HepG2 (cell line): ENCODE data around the gene ROS1.

ENCODE experiments used
- CTCF ChIP-seq: sonication (generic); formaldehyde crosslinking; IDR thresholded peaks from 2 replicates; pipeline ENCODE4 v1.5.0; 2020; ENCODE audit warnings: mild to moderate bottlenecking, missing genetic modification reagents, moderate library complexity
- ESRRA ChIP-seq: sonication (generic); formaldehyde crosslinking; IDR thresholded peaks from 2 replicates; pipeline ENCODE4 v1.5.1; 2020; ENCODE audit warnings: mild to moderate bottlenecking, low read depth, missing genetic modification reagents
- PHF20 ChIP-seq: sonication (generic); formaldehyde crosslinking; IDR thresholded peaks from 2 replicates; pipeline ENCODE4 v1.5.0; 2020; ENCODE audit warnings: mild to moderate bottlenecking, missing genetic modification reagents
- ZNF441 ChIP-seq: sonication (generic); formaldehyde crosslinking; IDR thresholded peaks from 2 replicates; pipeline ENCODE4 v1.7.0; 2021; ENCODE audit warnings: missing genetic modification reagents, borderline replicate concordance

DNA sequence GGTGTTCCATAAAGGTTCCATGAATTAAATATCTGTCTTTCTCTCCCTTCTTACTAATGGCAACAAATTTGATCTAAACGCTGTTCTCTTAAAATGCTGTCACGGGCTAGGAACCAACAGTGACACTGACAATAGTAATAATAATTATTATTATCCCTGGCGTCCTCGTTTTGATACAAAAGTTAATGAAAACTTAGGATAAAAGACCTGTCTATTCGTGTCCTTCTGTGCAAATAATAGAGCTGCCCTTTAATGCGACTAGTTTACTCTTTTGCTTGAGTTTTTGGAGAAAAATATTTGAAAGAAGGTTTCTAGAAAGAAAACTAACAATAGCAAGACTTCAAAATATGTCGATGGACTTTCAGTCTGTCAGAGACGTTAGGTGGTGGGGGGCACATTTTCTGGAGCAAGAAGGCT, 156.1 kb downstream of the ROS1 start:
- no peak for TF ChIP-seq ZNF441 (CRISPR knock-in tag)
- no peak for TF ChIP-seq ESRRA (CRISPR knock-in tag)
- TF ChIP-seq CTCF, result no peak
- TF ChIP-seq PHF20 (CRISPR knock-in tag), result no peak
